Mesenchymal stem cell (in vitro differentiated cells and primary cell): Measurements from ENCODE around the gene SNRPN.

Experiments
- DNase-seq: peaks from one replicate; pipeline ENCODE4 v3.0.0-alpha.2; 2013
- H2AFZ ChIP-seq: one replicate; pipeline ENCODE4 v1.6.1; 2013; ENCODE audit warnings: low read depth, mild to moderate bottlenecking, control low read depth, inconsistent platforms, low read length, moderate library complexity
- H2AK5ac ChIP-seq: 2 replicates; pipeline ENCODE4 v1.6.1; 2013; ENCODE audit warnings: low read length, moderate library complexity, mild to moderate bottlenecking, inconsistent platforms; ENCODE audit not compliant: severe bottlenecking
- H2BK120ac ChIP-seq: one replicate; pipeline ENCODE4 v1.6.1; 2013; ENCODE audit warnings: low read depth, mild to moderate bottlenecking, inconsistent platforms, low read length, moderate library complexity
- H2BK12ac ChIP-seq, 2 experiments: one replicate each; pipeline ENCODE4 v1.6.1; 2013; ENCODE audit warnings: inconsistent platforms in 2 of 2, low read length in 2 of 2, mild to moderate bottlenecking in 2 of 2, moderate library complexity in 2 of 2, control low read depth in 1 of 2
- H2BK15ac ChIP-seq: one replicate; pipeline ENCODE4 v1.6.1; 2013; ENCODE audit warnings: mild to moderate bottlenecking, low read depth, inconsistent platforms; ENCODE audit not compliant: poor library complexity, severe bottlenecking
- H2BK5ac ChIP-seq: 2 replicates; pipeline ENCODE4 v1.6.1; 2013; ENCODE audit warnings: low read depth, mild to moderate bottlenecking, low read length, control low read depth, inconsistent platforms; ENCODE audit not compliant: poor library complexity, severe bottlenecking
- H3K14ac ChIP-seq, 2 experiments: one replicate each; pipeline ENCODE4 v1.6.1; 2013; ENCODE audit warnings: inconsistent platforms in 2 of 2, low read length in 2 of 2, control low read depth in 1 of 2, mild to moderate bottlenecking in 1 of 2, moderate library complexity in 1 of 2
- H3K18ac ChIP-seq, 2 experiments: one replicate each; pipeline ENCODE4 v1.6.1; 2013; ENCODE audit warnings: inconsistent platforms in 2 of 2, low read length in 2 of 2, control low read depth in 1 of 2, low read depth in 1 of 2, mild to moderate bottlenecking in 1 of 2
- H3K23ac ChIP-seq, 2 experiments: one replicate each; pipeline ENCODE4 v1.6.1; 2013; ENCODE audit warnings: inconsistent platforms in 2 of 2, low read length in 2 of 2, mild to moderate bottlenecking in 2 of 2, moderate library complexity in 2 of 2, control low read depth in 1 of 2
- H3K27ac ChIP-seq: 2 replicates; pipeline ENCODE4 v1.5.1; 2013; ENCODE audit warnings: mild to moderate bottlenecking, moderate library complexity, low read length, control low read depth, inconsistent platforms; ENCODE audit not compliant: poor library complexity, severe bottlenecking
- H3K27me3 ChIP-seq, 2 experiments: 2 replicates each; pipeline versions ENCODE4 v1.6.1 to v1.7.0; 2013; ENCODE audit warnings: low read length in 2 of 2, mild to moderate bottlenecking in 2 of 2, moderate library complexity in 2 of 2, control low read depth in 1 of 2, inconsistent platforms in 1 of 2; ENCODE audit not compliant: control insufficient read depth in 1 of 2, insufficient read depth in 1 of 2
- H3K36me3 ChIP-seq, 2 experiments: 2 replicates each; pipeline versions ENCODE4 v1.6.1 to v1.7.0; 2013; ENCODE audit warnings: low read length in 2 of 2, control low read depth in 1 of 2, inconsistent platforms in 1 of 2, low read depth in 1 of 2, mild to moderate bottlenecking in 1 of 2; ENCODE audit not compliant: insufficient read depth in 2 of 2, control insufficient read depth in 1 of 2
- H3K4ac ChIP-seq, 2 experiments: one replicate each; pipeline ENCODE4 v1.6.1; 2013; ENCODE audit warnings: inconsistent platforms in 2 of 2, low read length in 2 of 2, mild to moderate bottlenecking in 2 of 2, moderate library complexity in 2 of 2, control low read depth in 1 of 2, low read depth in 1 of 2
- H3K4me1 ChIP-seq: 2 replicates; pipeline ENCODE4 v1.6.1; 2013; ENCODE audit warnings: low read depth, low read length, control low read depth; ENCODE audit not compliant: control insufficient read depth, insufficient read depth
- H3K4me2 ChIP-seq: 2 replicates; pipeline ENCODE4 v1.6.1; 2013; ENCODE audit warnings: low read length, mild to moderate bottlenecking, inconsistent platforms; ENCODE audit not compliant: poor library complexity, severe bottlenecking
- H3K4me3 ChIP-seq, 2 experiments: 2 replicates each; pipeline versions ENCODE4 v1.5.1 to v1.7.0; 2013; ENCODE audit warnings: low read length in 2 of 2, mild to moderate bottlenecking in 2 of 2, control low read depth in 1 of 2, low read depth in 1 of 2; ENCODE audit not compliant: insufficient read depth in 1 of 2
- H3K79me1 ChIP-seq: replicated peaks from 2 replicates; pipeline ENCODE4 v1.6.1; 2013; ENCODE audit warnings: mild to moderate bottlenecking, control low read depth, low read length, inconsistent platforms; ENCODE audit not compliant: poor library complexity, severe bottlenecking
- H3K9ac ChIP-seq: 2 replicates; pipeline ENCODE4 v1.7.0; 2013; ENCODE audit warnings: mild to moderate bottlenecking, low read length, moderate library complexity
- H3K9me3 ChIP-seq: 2 replicates; pipeline ENCODE4 v1.7.0; 2013; ENCODE audit warnings: mild to moderate bottlenecking, low read length; ENCODE audit not compliant: control insufficient read depth
- H4K8ac ChIP-seq: one replicate; pipeline ENCODE4 v1.6.1; 2013; ENCODE audit warnings: inconsistent platforms, mild to moderate bottlenecking, low read length, moderate library complexity
- H4K91ac ChIP-seq: one replicate; pipeline ENCODE4 v1.6.1; 2013; ENCODE audit warnings: mild to moderate bottlenecking, low read length, inconsistent platforms
- WGBS: methylation state at CpG from one replicate; pipeline ENCODE4 v1.1.7; 2013; ENCODE audit warnings: mixed read lengths; 5-methylcytosine and 5-hydroxymethylcytosine counted together

The SNRPN gene

GRCh38 chr15:24976932-24977331, 22.1 kb downstream of the SNRPN start:
- Histone ChIP-seq H2AK5ac (no peak overlapping the region), H3K27me3 (no peaks in the 10 kb centered on the region), H2BK5ac (no peak overlapping the region), H3K4ac (no peak overlapping the region), H3K9ac (no peak overlapping the region), H4K91ac (no peak overlapping the region), H3K27ac (no peak overlapping the region), H3K79me1 (peaks cover 2% of the 10 kb centered on the region), H3K36me3 (peaks cover 21 to 92% of the 10 kb centered on the region in 2 experiments), H2AFZ (no peak overlapping the region), H3K4me2 (no peak overlapping the region), H3K4me1 (no peaks in the 10 kb centered on the region), H2BK120ac (no peak overlapping the region), H3K14ac (no peak overlapping the region), H2BK15ac (no peak overlapping the region), H3K9me3 (peaks cover 49% of the 10 kb centered on the region), H2BK12ac (no peak overlapping the region), H4K8ac (no peak overlapping the region), H3K18ac (no peak overlapping the region), H3K23ac (no peak overlapping the region), H3K4me3 (no peak overlapping the region)
- no peak for DNase-seq
- 82% methylated on average over 3 of the region's 3 CpGs for WGBS

- Histone ChIP-seq H3K14ac (no peak overlapping the region), H3K4ac (no peak overlapping the region), H2BK12ac (no peak overlapping the region), H3K27me3 (no peaks in the 10 kb centered on the region), H4K8ac (no peak overlapping the region), H3K79me1 (peaks cover 2% of the 10 kb centered on the region), H3K4me1 (no peaks in the 10 kb centered on the region), H2BK15ac (no peak overlapping the region), H3K18ac (no peak overlapping the region), H3K23ac (no peak overlapping the region), H3K9ac (no peak overlapping the region), H3K27ac (no peak overlapping the region), H2BK5ac (no peak overlapping the region), H3K4me2 (no peak overlapping the region), H2BK120ac (no peak overlapping the region), H2AK5ac (no peak overlapping the region), H3K4me3 (no peak overlapping the region), H4K91ac (no peak overlapping the region), H2AFZ (no peak overlapping the region), H3K9me3 (peaks cover 49% of the 10 kb centered on the region), H3K36me3 (peaks cover 21 to 98% of the 10 kb centered on the region in 2 experiments)
- 90% methylated on average over 9 of the region's 9 CpGs for WGBS
- no peak for DNase-seq
Observed at GRCh38 chr15:24977686-24978085, 22.9 kb downstream of the SNRPN start.

DNA sequence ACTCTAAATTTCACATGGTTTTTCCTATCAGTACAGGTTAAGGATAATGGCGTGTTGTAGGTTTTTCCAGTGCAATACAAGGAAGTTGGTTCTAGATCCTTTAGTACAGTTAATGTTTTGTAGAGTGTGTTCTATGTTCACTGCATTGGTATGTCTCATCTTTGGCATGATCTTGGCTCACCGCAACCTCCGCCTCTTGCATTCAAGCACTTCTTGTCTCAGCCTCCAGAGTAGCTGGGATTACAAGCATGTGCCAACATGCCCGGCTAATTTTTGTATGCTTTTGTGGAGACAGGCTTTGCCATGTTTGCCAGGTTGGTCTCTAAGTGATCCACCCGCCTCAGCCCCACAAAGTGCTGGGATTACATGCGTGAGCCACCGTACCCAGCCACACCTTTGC, 30.4 kb downstream of the SNRPN start:
- WGBS, result 83% methylated on average over 5 of the region's 7 CpGs

GRCh38 chr15:24986653-24987052, 31.9 kb downstream of the SNRPN start:
- H3K14ac ChIP-seq, result no peak overlapping the region
- no peaks in the 10 kb centered on the region for H3K4me1 ChIP-seq
- H2AFZ ChIP-seq, result no peak overlapping the region
- H4K8ac ChIP-seq, result no peak overlapping the region
- H4K91ac ChIP-seq, result no peak overlapping the region
- H3K27ac ChIP-seq, result no peak overlapping the region
- H2BK5ac ChIP-seq, result no peak overlapping the region
- no peak overlapping the region for H3K18ac ChIP-seq
- no peak overlapping the region for H3K4me2 ChIP-seq
- no peak overlapping the region for H2BK15ac ChIP-seq
- H3K4me3 ChIP-seq, result no peak overlapping the region
- peaks cover 51% of the 10 kb centered on the region for H3K9me3 ChIP-seq
- no peak overlapping the region for H3K4ac ChIP-seq
- WGBS, result 90% methylated on average over 6 of the region's 6 CpGs
- H3K79me1 ChIP-seq, result no peaks in the 10 kb centered on the region
- DNase-seq, result no peak
- no peak overlapping the region for H2BK12ac ChIP-seq
- H3K27me3 ChIP-seq, result no peaks in the 10 kb centered on the region
- H2AK5ac ChIP-seq, result no peak overlapping the region
- no peak overlapping the region for H2BK120ac ChIP-seq
- H3K9ac ChIP-seq, result no peak overlapping the region
- no peak overlapping the region for H3K23ac ChIP-seq
- peaks cover 7 to 73% of the 10 kb centered on the region in 2 experiments for H3K36me3 ChIP-seq

More for the DNA sequence above, 30.4 kb downstream of the SNRPN start:
- H3K23ac ChIP-seq, result no peak overlapping the region
- no peaks in the 10 kb centered on the region for H3K4me1 ChIP-seq
- H2BK12ac ChIP-seq, result no peak overlapping the region
- peaks cover 52% of the 10 kb centered on the region for H3K9me3 ChIP-seq
- H3K4me2 ChIP-seq, result no peak overlapping the region
- H2AK5ac ChIP-seq, result no peak overlapping the region
- no peak overlapping the region for H3K4me3 ChIP-seq
- no peak overlapping the region for H2BK5ac ChIP-seq
- H3K9ac ChIP-seq, result no peak overlapping the region
- H4K91ac ChIP-seq, result no peak overlapping the region
- no peak overlapping the region for H2AFZ ChIP-seq
- H3K36me3 ChIP-seq, result peaks cover 10 to 78% of the 10 kb centered on the region in 2 experiments
- H4K8ac ChIP-seq, result no peak overlapping the region
- H3K14ac ChIP-seq, result no peak overlapping the region
- H3K18ac ChIP-seq, result no peak overlapping the region
- H2BK120ac ChIP-seq, result no peak overlapping the region
- DNase-seq, result no peak
- H3K27ac ChIP-seq, result no peak overlapping the region
- H3K4ac ChIP-seq, result no peak overlapping the region
- no peak overlapping the region for H2BK15ac ChIP-seq
- H3K79me1 ChIP-seq, result no peaks in the 10 kb centered on the region
- H3K27me3 ChIP-seq, result no peaks in the 10 kb centered on the region
